HepG2 (cell line): ENCODE measurements around the gene LILRB4. TPM values are rescaled to one million over a fixed set of nuclear protein-coding genes. Genes with fewer than 3 reads are reported as not detected.
A peak's percentile ranks its signal among the peaks of the same experiment; 100 is the strongest.

ENCODE experiments used
- ARID5B ChIP-seq: IDR thresholded peaks from 2 replicates; pipeline ENCODE4 v1.4.0; 2020; ENCODE audit warnings: mild to moderate bottlenecking, missing genetic modification reagents
- CBX5 ChIP-seq: sonication (generic); formaldehyde crosslinking; IDR thresholded peaks from 2 replicates; pipeline ENCODE4 v1.4.0; 2020; ENCODE audit warnings: missing genetic modification reagents, borderline replicate concordance
- CCDC6 ChIP-seq: sonication (generic); formaldehyde crosslinking; IDR thresholded peaks from 2 replicates; pipeline ENCODE4 v1.8.1; 2022; ENCODE audit warnings: mild to moderate bottlenecking, missing genetic modification reagents, moderate library complexity
- DDIT3 ChIP-seq: sonication (generic); formaldehyde crosslinking; IDR thresholded peaks from 2 replicates; pipeline ENCODE4 v1.4.0; 2020; ENCODE audit warnings: mild to moderate bottlenecking, missing genetic modification reagents
- EEA1 ChIP-seq: sonication (generic); formaldehyde crosslinking; IDR thresholded peaks from 2 replicates; pipeline ENCODE4 v1.5.1; 2020; ENCODE audit warnings: mild to moderate bottlenecking, missing genetic modification reagents, borderline replicate concordance
- GATAD2A ChIP-seq: IDR thresholded peaks from 2 replicates; pipeline ENCODE4 v1.6.1; 2016
- HOXA5 ChIP-seq: sonication (generic); formaldehyde crosslinking; IDR thresholded peaks from 2 replicates; pipeline ENCODE4 v1.4.0; 2020; ENCODE audit warnings: missing genetic modification reagents
- IRF2 ChIP-seq: IDR thresholded peaks from 2 replicates; pipeline ENCODE4 v1.6.1; 2018; ENCODE audit warnings: missing genetic modification reagents, missing compliant biosample characterization
- IRX3 ChIP-seq: sonication (generic); formaldehyde crosslinking; IDR thresholded peaks from 2 replicates; pipeline ENCODE4 v1.8.1; 2023; ENCODE audit warnings: mild to moderate bottlenecking, low read depth, missing genetic modification reagents, borderline replicate concordance
- KLF6 ChIP-seq: IDR thresholded peaks from 2 replicates; pipeline ENCODE4 v1.8.0; 2016; ENCODE audit warnings: missing biosample characterization, missing genetic modification reagents
- MATR3 ChIP-seq: sonication (generic); formaldehyde crosslinking; IDR thresholded peaks from 2 replicates; pipeline ENCODE4 v1.4.0; 2020; ENCODE audit warnings: missing genetic modification reagents
- NFE2L1 ChIP-seq: sonication (generic); formaldehyde crosslinking; IDR thresholded peaks from 2 replicates; pipeline ENCODE4 v1.4.0; 2020; ENCODE audit warnings: missing genetic modification reagents, mild to moderate bottlenecking, borderline replicate concordance
- PAX8 ChIP-seq: sonication (generic); formaldehyde crosslinking; IDR thresholded peaks from 2 replicates; pipeline ENCODE4 v1.8.0; 2022; ENCODE audit warnings: mild to moderate bottlenecking, missing genetic modification reagents, borderline replicate concordance
- PHF21A ChIP-seq: sonication (generic); formaldehyde crosslinking; IDR thresholded peaks from 2 replicates; pipeline ENCODE4 v1.5.0; 2020; ENCODE audit warnings: mild to moderate bottlenecking, missing genetic modification reagents
- REXO4 ChIP-seq: sonication (generic); formaldehyde crosslinking; IDR thresholded peaks from 2 replicates; pipeline ENCODE4 v1.8.0; 2022; ENCODE audit warnings: missing genetic modification reagents, mild to moderate bottlenecking, borderline replicate concordance
- SNAI1 ChIP-seq: sonication (generic); formaldehyde crosslinking; IDR thresholded peaks from 2 replicates; pipeline ENCODE4 v1.5.0; 2020; ENCODE audit warnings: mild to moderate bottlenecking, missing genetic modification reagents, borderline replicate concordance
- SOX5 ChIP-seq: IDR thresholded peaks from 2 replicates; pipeline ENCODE4 v1.6.1; 2016; ENCODE audit warnings: borderline replicate concordance
- STAG1 ChIP-seq: sonication (generic); formaldehyde crosslinking; IDR thresholded peaks from 2 replicates; pipeline ENCODE4 v1.4.0; 2020; ENCODE audit warnings: missing genetic modification reagents
- STAT5B ChIP-seq: sonication (generic); formaldehyde crosslinking; IDR thresholded peaks from 2 replicates; pipeline ENCODE4 v1.4.0; 2020; ENCODE audit warnings: missing genetic modification reagents
- YY1 ChIP-seq: IDR thresholded peaks from 2 replicates; pipeline ENCODE4 v1.6.1; 2011; ENCODE audit warnings: low read length, low read depth, moderate library complexity, mild to moderate bottlenecking; ENCODE audit not compliant: insufficient read depth, insufficient replicate concordance
- ZBTB44 ChIP-seq: sonication (generic); formaldehyde crosslinking; IDR thresholded peaks from 2 replicates; pipeline ENCODE4 v1.4.0; 2020; ENCODE audit warnings: missing genetic modification reagents
- ZNF205 ChIP-seq: IDR thresholded peaks from 2 replicates; pipeline ENCODE4 v1.6.1; 2018; ENCODE audit warnings: missing biosample characterization, missing genetic modification reagents
- ZNF672 ChIP-seq: sonication (generic); formaldehyde crosslinking; IDR thresholded peaks from 2 replicates; pipeline ENCODE4 v1.8.1; 2022; ENCODE audit warnings: missing genetic modification reagents
- polyA plus RNA-seq, 8 experiments: library from polyadenylated mRNA; depleted of rRNA in 3 of 8; stranded (reverse) in 7 of 8; unstranded in 1 of 8; fragments of >200 nt; fragmentation: Illumina TruSeq in 4 of 8; extraction: Trizol in 4 of 8; gene quantifications; 2 replicates each; pipeline versions ENCODE4 v1.2.1 to v1.2.3, GENCODE V29; 2011 to 2016; ENCODE audit warnings: low read depth in 4 of 8, missing spikeins in 1 of 8, mixed read lengths in 1 of 8; ENCODE audit not compliant: insufficient read depth in 1 of 8
- total RNA-seq, 5 experiments: library from RNA; depleted of rRNA; stranded (reverse); fragments of >200 nt; fragmentation: Illumina TruSeq; extraction: Trizol; gene quantifications; 2 replicates each; pipeline ENCODE4 v1.2.3, GENCODE V29; 2016; ENCODE audit warnings: low read depth in 1 of 5
- TF ChIP-seq, protein P1 (sequence below): sonication (generic); formaldehyde crosslinking; IDR thresholded peaks from 2 replicates; pipeline ENCODE4 v1.4.0; 2020; ENCODE audit warnings: missing genetic modification reagents
- TF ChIP-seq, protein P2 (sequence below): sonication (generic); formaldehyde crosslinking; IDR thresholded peaks from 2 replicates; pipeline ENCODE4 v1.5.1; 2020; ENCODE audit warnings: missing genetic modification reagents, mild to moderate bottlenecking, borderline replicate concordance

Gene LILRB4
- total and polyA plus RNA-seq, 2 of the 13 experiments (the other 11 are each of a cell fraction or from before 2014, with no cell fraction given): not detected

DNA sequence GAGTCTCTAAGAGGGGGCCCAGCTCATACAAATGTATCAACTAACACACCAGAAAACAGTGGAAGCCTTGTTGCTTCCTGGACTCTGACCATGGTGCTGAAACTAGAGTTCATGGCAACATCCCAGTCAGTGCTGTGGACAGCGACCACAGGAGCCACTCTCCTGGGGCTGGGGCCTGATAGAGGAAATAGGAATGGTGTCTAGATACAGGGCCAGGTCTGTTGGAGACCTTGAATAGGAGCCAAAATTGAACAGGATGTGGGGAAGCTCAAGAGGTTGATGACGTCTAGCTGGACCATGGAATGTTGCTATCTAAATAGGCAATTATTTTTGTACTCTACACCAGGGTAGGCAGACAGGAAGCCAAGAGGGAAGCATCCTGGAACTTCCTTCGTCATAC is 21.7 kb downstream of the LILRB4 start (continued):
- TF ChIP-seq IRX3 (CRISPR knock-in tag) (no peak), ZBTB44 (CRISPR knock-in tag) (peak; percentile 94; the same call in 1 of the 2 replicates), GATAD2A (CRISPR knock-in tag) (peak; percentile 18; the same call in 1 of the 2 replicates), NFE2L1 (CRISPR knock-in tag) (no peak), STAT5B (0 out of 2 replicates have a peak, but pooled peaks have one; percentile 69), STAG1 (no peak), EEA1 (no peak), CCDC6 (CRISPR knock-in tag) (no peak), SNAI1 (CRISPR knock-in tag) (no peak), PHF21A (CRISPR knock-in tag) (no peak), ZNF672 (CRISPR knock-in tag) (no peak), SOX5 (CRISPR knock-in tag) (no peak), DDIT3 (no peak), HOXA5 (CRISPR knock-in tag) (peak; percentile 92), MATR3 (CRISPR knock-in tag) (no peak), IRF2 (CRISPR knock-in tag) (0 out of 2 replicates have a peak, but pooled peaks have one; percentile 55), ARID5B (CRISPR knock-in tag) (peak; percentile 51), KLF6 (CRISPR knock-in tag) (peak; percentile 83; the same call in 1 of the 2 replicates), REXO4 (CRISPR knock-in tag) (no peak), CBX5 (peak; percentile 36; the same call in 1 of the 2 replicates), ZNF205 (0 out of 2 replicates have a peak, but pooled peaks have one; percentile 28), PAX8 (CRISPR knock-in tag) (no peak), YY1 (no peak)
- TF ChIP-seq, protein P1, sequence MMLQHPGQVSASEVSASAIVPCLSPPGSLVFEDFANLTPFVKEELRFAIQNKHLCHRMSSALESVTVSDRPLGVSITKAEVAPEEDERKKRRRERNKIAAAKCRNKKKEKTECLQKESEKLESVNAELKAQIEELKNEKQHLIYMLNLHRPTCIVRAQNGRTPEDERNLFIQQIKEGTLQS: peak; percentile 64; the same call in 1 of the 2 replicates
- TF ChIP-seq, protein P2, sequence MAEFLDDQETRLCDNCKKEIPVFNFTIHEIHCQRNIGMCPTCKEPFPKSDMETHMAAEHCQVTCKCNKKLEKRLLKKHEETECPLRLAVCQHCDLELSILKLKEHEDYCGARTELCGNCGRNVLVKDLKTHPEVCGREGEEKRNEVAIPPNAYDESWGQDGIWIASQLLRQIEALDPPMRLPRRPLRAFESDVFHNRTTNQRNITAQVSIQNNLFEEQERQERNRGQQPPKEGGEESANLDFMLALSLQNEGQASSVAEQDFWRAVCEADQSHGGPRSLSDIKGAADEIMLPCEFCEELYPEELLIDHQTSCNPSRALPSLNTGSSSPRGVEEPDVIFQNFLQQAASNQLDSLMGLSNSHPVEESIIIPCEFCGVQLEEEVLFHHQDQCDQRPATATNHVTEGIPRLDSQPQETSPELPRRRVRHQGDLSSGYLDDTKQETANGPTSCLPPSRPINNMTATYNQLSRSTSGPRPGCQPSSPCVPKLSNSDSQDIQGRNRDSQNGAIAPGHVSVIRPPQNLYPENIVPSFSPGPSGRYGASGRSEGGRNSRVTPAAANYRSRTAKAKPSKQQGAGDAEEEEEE (CRISPR knock-in tag): no peak
